ENCODE measurements around the gene BBIP1.

DNA sequence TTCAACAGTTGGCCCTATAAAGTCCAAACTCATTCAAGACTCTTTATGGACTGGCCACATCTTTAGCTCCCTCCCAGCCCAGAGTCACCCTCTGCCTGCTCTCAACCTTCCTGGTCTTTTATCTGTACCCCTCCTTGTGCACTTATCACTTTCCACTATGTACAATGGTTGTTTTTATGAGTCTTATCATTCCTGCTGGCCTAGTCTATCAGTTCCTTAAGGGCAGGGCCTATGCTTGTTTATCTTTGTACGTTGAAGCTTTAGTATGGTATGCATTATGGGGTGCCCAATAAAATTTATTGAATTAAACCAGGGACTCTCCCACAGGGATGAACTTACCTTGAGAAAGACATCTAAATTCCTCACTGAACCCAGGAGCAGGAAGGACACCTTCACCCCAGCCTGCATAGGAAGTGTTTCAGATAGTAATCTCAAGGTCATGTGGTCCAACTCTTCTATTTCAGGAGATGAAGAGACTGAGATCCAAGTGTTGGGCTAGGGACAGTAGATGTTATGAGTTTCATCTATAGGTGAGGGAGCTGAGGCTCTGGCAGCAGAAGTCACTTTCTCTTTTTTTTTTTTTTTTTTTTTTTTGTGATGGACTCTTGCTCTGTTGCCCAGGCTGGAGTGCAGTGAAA, 60.6 kb downstream of the BBIP1 start:
- TF ChIP-seq CTCF (conservative IDR thresholded peaks at IDR 0.05; ENCODE audit: low read length) (no peak), EZH2phosphoT487 (IDR thresholded peaks at IDR 0.05; ENCODE audit: borderline replicate concordance, low read depth, low read length) (no peak)
